ENCODE data around the gene SATB2.

DNA sequence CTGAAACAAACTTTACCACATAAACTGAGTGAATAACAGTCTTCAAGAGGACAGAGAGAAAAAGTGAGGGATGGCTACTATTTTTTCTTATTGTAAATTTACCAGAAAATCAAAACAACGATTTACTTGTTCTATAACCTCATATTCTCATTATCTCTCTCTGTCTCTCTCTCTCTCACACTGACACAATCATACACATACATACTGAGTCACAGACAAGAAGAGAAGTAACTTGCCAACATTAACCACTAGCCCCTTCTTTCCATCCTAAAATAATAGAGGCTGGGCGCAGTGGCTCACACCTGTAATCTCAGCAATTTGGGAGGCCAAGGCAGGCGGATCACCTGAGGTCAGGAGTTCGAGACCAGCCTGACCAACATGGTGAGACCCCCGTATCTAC lies 18.2 kb downstream of the SATB2 start:
- TF ChIP-seq POLR2AphosphoS5 (IDR thresholded peaks at IDR 0.05; ENCODE audit: insufficient read depth in 1 of 2, low read depth in 1 of 2) (no peak), POLR2A (IDR thresholded peaks at IDR 0.05) (no peak), CTCF (IDR thresholded peaks at IDR 0.05) (no peak)
